Activated CD4-positive, alpha-beta T cell treated with anti-CD3 and anti-CD28 coated beads, Interleukin-2, amount 50 U/mL, for 16 hours (primary cell): ENCODE results near the gene FAM25A.
"Not testable (repeated sequence)": the region's sequence is repeated elsewhere in the genome, so short reads cannot be mapped to it uniquely, and the experiment has no call there.

Experiments
- DNase-seq: peaks from one replicate; pipeline ENCODE4 v3.0.0-alpha.2; 2020

The FAM25A gene

GRCh38 chr10:87020056-87020455 is at the start of gene FAM25A:
Gene FAM25A (plus strand): TSS chr10:87020294. CDS start chr10:87020325, 31 bp downstream.
- not testable (repeated sequence) for DNase-seq

GRCh38 chr10:86970982-86971231 is 49.2 kb upstream of the FAM25A start:
- no peak for DNase-seq

GRCh38 chr10:86971232-86971991 is 48.7 kb upstream of the FAM25A start:
- peak; percentile 85 for DNase-seq

- no peak for DNase-seq
These were observed 47.3 kb upstream of the FAM25A start for GRCh38 chr10:86972613-86973380.

- DNase-seq = no peak
These were observed 45.6 kb upstream of the FAM25A start for GRCh38 chr10:86974484-86974883.

- no peak for DNase-seq
These were observed 43.6 kb upstream of the FAM25A start for GRCh38 chr10:86976362-86977056.

GRCh38 chr10:86978457-86978856 is 41.6 kb upstream of the FAM25A start:
- DNase-seq = not testable (repeated sequence)

- DNase-seq = no peak
These were observed 40.7 kb upstream of the FAM25A start for GRCh38 chr10:86979296-86979818.

- no peak for DNase-seq
These were observed 40.1 kb upstream of the FAM25A start for GRCh38 chr10:86979977-86980448.

- DNase-seq = not testable (repeated sequence)
These were observed 39.1 kb upstream of the FAM25A start for GRCh38 chr10:86981020-86981419.

GRCh38 chr10:86981716-86982115 is 38.4 kb upstream of the FAM25A start:
- DNase-seq = no peak

- DNase-seq = not testable (repeated sequence)
These were observed 35.6 kb upstream of the FAM25A start for GRCh38 chr10:86984498-86984897.

- DNase-seq = no peak
These were observed 31.6 kb upstream of the FAM25A start for GRCh38 chr10:86988520-86988919.

- not testable (repeated sequence) for DNase-seq
These were observed 28.7 kb upstream of the FAM25A start for GRCh38 chr10:86991362-86991761.

- DNase-seq = no peak
These were observed 27.6 kb upstream of the FAM25A start for GRCh38 chr10:86992456-86992855.

- no peak for DNase-seq
These were observed 27.2 kb upstream of the FAM25A start for GRCh38 chr10:86992929-86993328.

- not testable (repeated sequence) for DNase-seq
These were observed 20.2 kb upstream of the FAM25A start for GRCh38 chr10:86999802-87000403.

- no peak for DNase-seq
These were observed 19.6 kb upstream of the FAM25A start for GRCh38 chr10:87000491-87000890.

- DNase-seq = not testable (repeated sequence)
These were observed 13.0 kb upstream of the FAM25A start for GRCh38 chr10:87007124-87007523.

- not testable (repeated sequence) for DNase-seq
These were observed 12.4 kb upstream of the FAM25A start for GRCh38 chr10:87007674-87008073.

GRCh38 chr10:87008303-87008702 is 11.8 kb upstream of the FAM25A start:
- DNase-seq = not testable (repeated sequence)

- DNase-seq = not testable (repeated sequence)
These were observed 10.9 kb upstream of the FAM25A start for GRCh38 chr10:87009134-87009696.

- DNase-seq = not testable (repeated sequence)
These were observed 6.6 kb upstream of the FAM25A start for GRCh38 chr10:87013528-87013927.
